ENCODE data around the gene SNX14. TPM values are rescaled to one million over a fixed set of nuclear protein-coding genes. Genes with fewer than 3 reads are reported as not detected.

The SNX14 gene
- total and polyA plus RNA-seq, 2 donors, result 51.7 to 207 TPM

- peaks cover 2 to 29% of the 10 kb centered on the region in 2 donors for H3K4me1 ChIP-seq (ENCODE audit: control insufficient read depth in 2 of 2, insufficient read depth in 2 of 2, low read length in 2 of 2)
- H3K9me3 ChIP-seq (ENCODE audit: control insufficient read depth in 2 of 2, insufficient read depth in 1 of 2, low read length in 1 of 2), result no peaks in the 10 kb centered on the region
- H3K36me3 ChIP-seq (ENCODE audit: control insufficient read depth in 2 of 2, insufficient read depth in 2 of 2, low read length in 1 of 2), result no peaks in the 10 kb centered on the region
- WGBS, result 40% methylated on average over 4 of the region's 4 CpGs
- peak overlapping the region in 1 of 2 donors; percentile 13 for H3K27ac ChIP-seq (ENCODE audit: low read depth in 1 of 2, low read length in 1 of 2)
- no peak for DNase-seq (ENCODE audit: low read depth in 6 of 9, low spot score in 9 of 9)
- H3K4me3 ChIP-seq (ENCODE audit: low read length in 2 of 2), result no peak overlapping the region
- no peaks in the 10 kb centered on the region for H3K27me3 ChIP-seq (ENCODE audit: control insufficient read depth in 2 of 2, insufficient read depth in 1 of 2, low read length in 1 of 2)
These were observed 129.4 kb downstream of the SNX14 start for GRCh38 chr6:85464260-85464644.

DNA sequence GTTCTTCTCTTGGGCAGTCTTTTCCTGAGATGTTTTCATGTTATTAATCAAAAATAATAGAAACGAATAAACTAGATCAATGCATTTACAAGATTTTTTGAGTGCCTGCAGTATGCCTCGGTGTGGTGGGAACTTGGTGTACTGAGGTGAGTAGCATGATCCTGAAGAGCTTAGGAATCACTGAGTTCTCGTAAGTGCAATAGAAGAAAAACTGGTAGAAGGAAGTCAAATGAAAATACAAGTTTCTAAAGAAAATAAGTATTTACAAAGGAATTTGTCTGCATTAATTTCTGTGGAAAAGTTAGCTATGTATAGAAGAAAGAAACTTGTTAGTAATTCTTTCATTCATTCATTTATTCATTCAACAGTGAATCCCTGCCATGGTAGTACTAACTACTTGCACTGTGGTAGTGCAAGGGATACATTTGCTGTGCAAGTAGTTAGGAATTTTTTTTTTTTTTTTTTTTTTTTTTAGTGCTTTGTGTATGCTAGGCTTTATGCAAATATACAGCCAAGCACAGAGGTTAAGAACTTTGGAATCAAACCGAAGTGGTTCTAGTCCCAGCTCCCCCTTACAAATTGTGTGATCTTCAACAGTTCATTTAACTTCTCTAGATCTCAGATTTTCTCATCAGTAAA, 129.9 kb downstream of the SNX14 start:
- Histone ChIP-seq H3K9me3 (ENCODE audit: control insufficient read depth in 2 of 2, insufficient read depth in 1 of 2, low read length in 1 of 2) (no peaks in the 10 kb centered on the region), H3K27ac (ENCODE audit: low read depth in 1 of 2, low read length in 1 of 2) (no peak overlapping the region), H3K4me1 (ENCODE audit: control insufficient read depth in 2 of 2, insufficient read depth in 2 of 2, low read length in 2 of 2) (peaks cover 2 to 32% of the 10 kb centered on the region in 2 donors), H3K27me3 (ENCODE audit: control insufficient read depth in 2 of 2, insufficient read depth in 1 of 2, low read length in 1 of 2) (no peaks in the 10 kb centered on the region), H3K4me3 (ENCODE audit: low read length in 2 of 2) (no peak overlapping the region), H3K36me3 (ENCODE audit: control insufficient read depth in 2 of 2, insufficient read depth in 2 of 2, low read length in 1 of 2) (no peaks in the 10 kb centered on the region)
- no peak for DNase-seq (ENCODE audit: low read depth in 6 of 9, low spot score in 9 of 9)
- 90% methylated on average over 4 of the region's 4 CpGs for WGBS

GRCh38 chr6:85462673-85463072, 131.0 kb downstream of the SNX14 start:
- peaks cover 2 to 33% of the 10 kb centered on the region in 2 donors for H3K4me1 ChIP-seq (ENCODE audit: control insufficient read depth in 2 of 2, insufficient read depth in 2 of 2, low read length in 2 of 2)
- H3K9me3 ChIP-seq (ENCODE audit: control insufficient read depth in 2 of 2, insufficient read depth in 1 of 2, low read length in 1 of 2), result no peaks in the 10 kb centered on the region
- 93% methylated on average over 2 of the region's 2 CpGs for WGBS
- H3K27ac ChIP-seq (ENCODE audit: low read depth in 1 of 2, low read length in 1 of 2), result no peak overlapping the region
- DNase-seq (ENCODE audit: low read depth in 6 of 9, low spot score in 9 of 9), result no peak
- no peak overlapping the region for H3K4me3 ChIP-seq (ENCODE audit: low read length in 2 of 2)
- no peaks in the 10 kb centered on the region for H3K36me3 ChIP-seq (ENCODE audit: control insufficient read depth in 2 of 2, insufficient read depth in 2 of 2, low read length in 1 of 2)
- H3K27me3 ChIP-seq (ENCODE audit: control insufficient read depth in 2 of 2, insufficient read depth in 1 of 2, low read length in 1 of 2), result no peaks in the 10 kb centered on the region

DNA sequence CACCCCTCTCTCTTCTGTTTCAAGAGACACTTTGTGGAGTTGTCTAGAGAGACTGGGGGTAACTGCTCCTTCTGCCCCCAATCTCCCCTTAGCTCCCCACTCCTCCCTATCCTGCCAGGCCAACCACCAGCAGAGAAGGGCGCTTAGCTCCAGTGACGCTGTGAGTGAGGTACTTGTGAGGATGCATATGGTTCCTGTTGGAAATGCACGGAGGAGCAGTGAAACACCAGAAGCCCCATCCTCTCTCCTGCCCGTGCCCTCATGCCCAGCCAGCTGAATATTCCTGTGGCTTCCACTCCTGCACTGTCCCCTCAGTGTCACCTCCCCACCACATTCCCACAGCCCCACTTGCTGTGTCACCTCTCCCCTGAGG, 131.9 kb downstream of the SNX14 start:
- Histone ChIP-seq H3K27ac (ENCODE audit: low read depth in 1 of 2, low read length in 1 of 2) (peak overlapping the region; percentile 65 to 70), H3K36me3 (ENCODE audit: control insufficient read depth in 2 of 2, insufficient read depth in 2 of 2, low read length in 1 of 2) (no peaks in the 10 kb centered on the region), H3K27me3 (ENCODE audit: control insufficient read depth in 2 of 2, insufficient read depth in 1 of 2, low read length in 1 of 2) (no peaks in the 10 kb centered on the region), H3K9me3 (ENCODE audit: control insufficient read depth in 2 of 2, insufficient read depth in 1 of 2, low read length in 1 of 2) (no peaks in the 10 kb centered on the region), H3K4me3 (ENCODE audit: low read length in 2 of 2) (no peak overlapping the region), H3K4me1 (ENCODE audit: control insufficient read depth in 2 of 2, insufficient read depth in 2 of 2, low read length in 2 of 2) (peaks cover 2 to 33% of the 10 kb centered on the region in 2 donors)
- DNase-seq (ENCODE audit: low read depth in 6 of 9, low spot score in 9 of 9), result no peak
- 30% methylated on average over 4 of the region's 4 CpGs for WGBS

- H3K27ac ChIP-seq (ENCODE audit: low read depth in 1 of 2, low read length in 1 of 2), result peak overlapping the region; percentile 65 to 70
- no peaks in the 10 kb centered on the region for H3K36me3 ChIP-seq (ENCODE audit: control insufficient read depth in 2 of 2, insufficient read depth in 2 of 2, low read length in 1 of 2)
- H3K4me1 ChIP-seq (ENCODE audit: control insufficient read depth in 2 of 2, insufficient read depth in 2 of 2, low read length in 2 of 2), result peaks cover 2 to 33% of the 10 kb centered on the region in 2 donors
- no peaks in the 10 kb centered on the region for H3K27me3 ChIP-seq (ENCODE audit: control insufficient read depth in 2 of 2, insufficient read depth in 1 of 2, low read length in 1 of 2)
- DNase-seq (ENCODE audit: low read depth in 6 of 9, low spot score in 9 of 9), result peak in 6 of 9 donors; percentile 25 to 82 (median 48)
- no peaks in the 10 kb centered on the region for H3K9me3 ChIP-seq (ENCODE audit: control insufficient read depth in 2 of 2, insufficient read depth in 1 of 2, low read length in 1 of 2)
- 42% methylated on average over 4 of the region's 4 CpGs for WGBS
- H3K4me3 ChIP-seq (ENCODE audit: low read length in 2 of 2), result no peak overlapping the region
These were observed 132.5 kb downstream of the SNX14 start for GRCh38 chr6:85460921-85461797.

DNA sequence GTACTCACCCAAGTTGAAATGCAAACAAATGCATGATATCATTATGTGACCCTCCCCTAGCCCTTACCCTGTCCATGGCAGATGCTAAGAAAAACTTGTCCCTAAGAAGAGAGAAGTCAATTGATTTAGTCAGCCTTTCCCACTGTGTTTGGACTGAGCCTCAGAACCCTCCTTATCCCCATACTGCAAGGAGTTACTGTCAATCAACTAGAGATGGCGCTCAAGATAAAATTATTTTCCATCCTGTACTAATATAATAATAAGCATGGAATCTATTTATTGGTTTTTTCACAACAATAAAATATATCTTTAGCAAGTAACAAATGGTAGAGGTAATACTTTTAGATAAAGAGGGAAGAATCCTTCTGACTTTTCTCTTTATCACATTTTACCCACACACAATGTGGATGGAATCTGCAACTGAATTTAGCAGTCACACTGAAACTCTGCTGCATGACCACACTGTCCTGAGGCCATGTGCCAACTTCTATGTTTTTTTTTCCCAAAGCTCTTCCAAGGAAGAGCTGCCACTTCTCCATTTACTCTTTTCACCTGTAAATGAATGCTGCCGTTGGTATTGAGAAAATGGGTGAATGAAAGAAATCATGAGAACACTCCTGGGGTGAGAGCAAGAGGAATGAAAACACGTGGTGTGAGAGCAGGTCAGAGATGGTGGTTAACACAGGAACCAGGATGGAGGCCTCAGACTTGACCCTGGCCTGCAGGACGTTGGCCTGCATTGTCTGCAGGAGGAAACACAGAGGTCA, 133.3 kb downstream of the SNX14 start:
- H3K27me3 ChIP-seq (ENCODE audit: control insufficient read depth in 2 of 2, insufficient read depth in 1 of 2, low read length in 1 of 2), result no peaks in the 10 kb centered on the region
- H3K9me3 ChIP-seq (ENCODE audit: control insufficient read depth in 2 of 2, insufficient read depth in 1 of 2, low read length in 1 of 2), result no peaks in the 10 kb centered on the region
- H3K27ac ChIP-seq (ENCODE audit: low read depth in 1 of 2, low read length in 1 of 2), result peak overlapping the region; percentile 2 to 65
- H3K4me3 ChIP-seq (ENCODE audit: low read length in 2 of 2), result no peak overlapping the region
- no peak for DNase-seq (ENCODE audit: low read depth in 6 of 9, low spot score in 9 of 9)
- peaks cover 2 to 33% of the 10 kb centered on the region in 2 donors for H3K4me1 ChIP-seq (ENCODE audit: control insufficient read depth in 2 of 2, insufficient read depth in 2 of 2, low read length in 2 of 2)
- 50% methylated on average over 4 of the region's 4 CpGs for WGBS
- H3K36me3 ChIP-seq (ENCODE audit: control insufficient read depth in 2 of 2, insufficient read depth in 2 of 2, low read length in 1 of 2), result no peaks in the 10 kb centered on the region

DNA sequence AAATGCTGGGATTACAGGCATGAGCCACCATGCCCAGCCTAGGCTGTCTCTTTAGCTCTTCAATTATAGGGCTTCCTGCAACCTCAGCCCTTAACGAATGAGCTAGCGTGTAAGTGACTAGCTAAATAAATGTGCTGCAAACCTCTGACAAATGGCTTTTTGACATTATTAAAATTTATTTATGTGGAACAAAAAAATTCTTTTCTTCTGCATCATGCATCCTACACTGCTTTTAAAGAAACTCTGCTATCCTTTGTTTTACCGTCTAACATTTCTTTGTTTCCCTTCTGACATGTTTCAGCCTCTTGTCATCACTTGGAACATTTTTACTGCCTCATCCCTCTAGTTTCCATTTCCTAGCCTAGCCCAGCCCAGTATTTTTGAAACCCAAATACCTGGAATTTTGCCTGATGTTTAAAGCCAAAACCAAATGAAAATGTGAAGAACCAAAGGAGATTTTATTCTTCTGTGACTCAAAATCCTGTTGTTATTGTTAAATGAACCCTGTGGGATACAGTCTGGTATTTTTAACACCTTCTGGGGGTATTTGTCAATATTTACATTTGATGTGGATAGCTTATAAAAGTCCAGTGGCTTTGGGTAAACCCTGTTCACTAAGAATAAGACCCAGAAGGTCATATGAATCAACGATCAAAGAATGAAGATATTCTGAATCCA, 134.3 kb downstream of the SNX14 start:
- WGBS, result 92% methylated on average over 4 of the region's 4 CpGs
- H3K4me3 ChIP-seq (ENCODE audit: low read length in 2 of 2), result no peak overlapping the region
- H3K9me3 ChIP-seq (ENCODE audit: control insufficient read depth in 2 of 2, insufficient read depth in 1 of 2, low read length in 1 of 2), result no peaks in the 10 kb centered on the region
- no peak overlapping the region for H3K27ac ChIP-seq (ENCODE audit: low read depth in 1 of 2, low read length in 1 of 2)
- peaks cover 2 to 29% of the 10 kb centered on the region in 2 donors for H3K4me1 ChIP-seq (ENCODE audit: control insufficient read depth in 2 of 2, insufficient read depth in 2 of 2, low read length in 2 of 2)
- no peaks in the 10 kb centered on the region for H3K27me3 ChIP-seq (ENCODE audit: control insufficient read depth in 2 of 2, insufficient read depth in 1 of 2, low read length in 1 of 2)
- H3K36me3 ChIP-seq (ENCODE audit: control insufficient read depth in 2 of 2, insufficient read depth in 2 of 2, low read length in 1 of 2), result no peaks in the 10 kb centered on the region
- DNase-seq (ENCODE audit: low read depth in 6 of 9, low spot score in 9 of 9), result no peak

GRCh38 chr6:85458782-85459181, 134.9 kb downstream of the SNX14 start:
- Histone ChIP-seq H3K4me1 (ENCODE audit: control insufficient read depth in 2 of 2, insufficient read depth in 2 of 2, low read length in 2 of 2) (peaks cover 2 to 26% of the 10 kb centered on the region in 2 donors), H3K36me3 (ENCODE audit: control insufficient read depth in 2 of 2, insufficient read depth in 2 of 2, low read length in 1 of 2) (no peaks in the 10 kb centered on the region), H3K27me3 (ENCODE audit: control insufficient read depth in 2 of 2, insufficient read depth in 1 of 2, low read length in 1 of 2) (no peaks in the 10 kb centered on the region), H3K27ac (ENCODE audit: low read depth in 1 of 2, low read length in 1 of 2) (no peak overlapping the region), H3K9me3 (ENCODE audit: control insufficient read depth in 2 of 2, insufficient read depth in 1 of 2, low read length in 1 of 2) (no peaks in the 10 kb centered on the region), H3K4me3 (ENCODE audit: low read length in 2 of 2) (no peak overlapping the region)
- 94% methylated on average over 3 of the region's 3 CpGs for WGBS
- DNase-seq (ENCODE audit: low read depth in 6 of 9, low spot score in 9 of 9), result no peak

Measured in thymus (tissue), 11 donors.